Upper lobe of left lung (tissue), 4 donors: Measurements from ENCODE around the gene KRTAP1-4.

Experiments
- CTCF ChIP-seq, 6 experiments: fragments of 450-650 bp in 4 of 6; fragments of 200-600 bp in 2 of 6; sonication (generic) in 2 of 6; IDR thresholded peaks; one replicate each; pipeline ENCODE4 v1.5.1; 2016 to 2019; ENCODE audit warnings: antibody characterized with exemption in 6 of 6
- POLR2A ChIP-seq, 4 donors: fragments of 450-650 bp; IDR thresholded peaks; one replicate each; pipeline ENCODE4 v1.5.1; 2016 to 2017; ENCODE audit warnings: antibody characterized with exemption in 4 of 4, mild to moderate bottlenecking in 2 of 4

GRCh38 chr17:41063449-41063848 lies 33.5 kb upstream of the KRTAP1-4 start:
- no peak for TF ChIP-seq CTCF (IDR thresholded peaks at IDR 0.05)
- TF ChIP-seq POLR2A (IDR thresholded peaks at IDR 0.05), result no peak
